HepG2 (cell line): ENCODE data around the gene CD79A. TPM values are rescaled to one million over a fixed set of nuclear protein-coding genes. Genes with fewer than 3 reads are reported as not detected.
A peak's percentile ranks its signal among the peaks of the same experiment; 100 is the strongest.

Experiments
- ZBTB38 ChIP-seq: sonication (generic); formaldehyde crosslinking; IDR thresholded peaks from 2 replicates; pipeline ENCODE4 v1.5.1; 2020; ENCODE audit warnings: mild to moderate bottlenecking, missing genetic modification reagents
- ZC3H4 ChIP-seq: sonication (generic); formaldehyde crosslinking; IDR thresholded peaks from 2 replicates; pipeline ENCODE4 v1.4.0; 2020; ENCODE audit warnings: missing genetic modification reagents, borderline replicate concordance
- ZNF121 ChIP-seq: sonication (generic); formaldehyde crosslinking; IDR thresholded peaks from 2 replicates; pipeline ENCODE4 v1.5.0; 2020; ENCODE audit warnings: mild to moderate bottlenecking, missing genetic modification reagents
- polyA plus RNA-seq, 8 experiments: library from polyadenylated mRNA; depleted of rRNA in 3 of 8; stranded (reverse) in 7 of 8; unstranded in 1 of 8; fragments of >200 nt; fragmentation: Illumina TruSeq in 4 of 8; extraction: Trizol in 4 of 8; gene quantifications; 2 replicates each; pipeline versions ENCODE4 v1.2.1 to v1.2.3, GENCODE V29; 2011 to 2016; ENCODE audit warnings: low read depth in 4 of 8, missing spikeins in 1 of 8, mixed read lengths in 1 of 8; ENCODE audit not compliant: insufficient read depth in 1 of 8
- total RNA-seq, 5 experiments: library from RNA; depleted of rRNA; stranded (reverse); fragments of >200 nt; fragmentation: Illumina TruSeq; extraction: Trizol; gene quantifications; 2 replicates each; pipeline ENCODE4 v1.2.3, GENCODE V29; 2016; ENCODE audit warnings: low read depth in 1 of 5
- TF ChIP-seq, protein P1 (sequence below): sonication (generic); formaldehyde crosslinking; IDR thresholded peaks from 2 replicates; pipeline ENCODE4 v1.5.0; 2020; ENCODE audit warnings: mild to moderate bottlenecking, missing genetic modification reagents, borderline replicate concordance
- TF ChIP-seq, protein P2 (sequence below): sonication (generic); formaldehyde crosslinking; IDR thresholded peaks from 2 replicates; pipeline ENCODE4 v1.4.0; 2020; ENCODE audit warnings: low read depth, missing genetic modification reagents
- TF ChIP-seq, protein P3 (sequence below): sonication (generic); formaldehyde crosslinking; IDR thresholded peaks from 2 replicates; pipeline ENCODE4 v1.5.1; 2020; ENCODE audit warnings: missing genetic modification reagents, mild to moderate bottlenecking, borderline replicate concordance
- TF ChIP-seq, protein P4 (sequence below): sonication (generic); formaldehyde crosslinking; IDR thresholded peaks from 2 replicates; pipeline ENCODE4 v1.4.0; 2020; ENCODE audit warnings: missing genetic modification reagents, borderline replicate concordance

The CD79A gene
- total and polyA plus RNA-seq, 2 of the 13 experiments (the other 11 are each of a cell fraction or from before 2014, with no cell fraction given) = 0.24 to 0.33 TPM

DNA sequence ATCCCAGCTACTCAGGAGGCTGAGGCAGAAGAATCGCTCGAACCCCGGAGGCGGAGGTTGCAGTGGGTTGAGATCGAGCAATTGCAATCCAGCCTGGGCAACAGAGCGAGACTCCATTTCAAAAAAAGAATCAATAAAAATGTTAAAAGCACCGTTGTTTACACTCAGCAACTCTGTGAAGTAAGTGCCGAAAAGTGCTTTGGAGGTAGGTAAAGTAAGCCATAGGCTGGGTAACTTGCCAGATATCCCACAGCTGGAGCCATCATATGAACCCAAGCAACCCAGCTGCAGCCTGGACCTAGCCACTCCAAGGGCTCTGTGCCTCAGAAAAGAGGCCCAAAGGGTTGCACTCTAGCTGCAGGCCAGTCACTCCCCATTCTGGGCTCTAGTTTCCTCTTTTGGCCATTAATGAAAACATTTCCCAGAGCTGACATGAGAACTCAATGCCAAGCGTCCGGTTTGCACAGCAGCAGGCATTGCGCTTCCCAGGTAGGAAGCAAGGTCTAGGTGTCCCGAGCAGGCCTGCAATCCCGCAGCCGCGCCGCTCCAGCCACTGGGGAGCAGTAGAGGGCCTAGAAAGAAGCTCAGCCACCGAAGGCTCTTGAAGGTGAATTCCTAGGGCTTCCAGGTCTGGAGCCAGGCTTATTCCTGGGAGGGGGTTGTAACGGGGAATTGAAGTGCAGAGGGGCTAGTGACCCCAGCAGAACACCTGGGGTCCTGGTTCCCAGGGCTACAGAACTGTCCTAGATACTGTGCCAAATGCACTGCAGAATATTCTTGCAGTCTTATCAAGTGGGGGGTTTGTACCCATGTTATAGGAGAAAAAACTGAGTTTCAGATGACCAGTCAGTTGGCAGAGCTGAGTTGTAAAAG lies 4.1 kb upstream of the CD79A start (continued):
- TF ChIP-seq, protein P1, sequence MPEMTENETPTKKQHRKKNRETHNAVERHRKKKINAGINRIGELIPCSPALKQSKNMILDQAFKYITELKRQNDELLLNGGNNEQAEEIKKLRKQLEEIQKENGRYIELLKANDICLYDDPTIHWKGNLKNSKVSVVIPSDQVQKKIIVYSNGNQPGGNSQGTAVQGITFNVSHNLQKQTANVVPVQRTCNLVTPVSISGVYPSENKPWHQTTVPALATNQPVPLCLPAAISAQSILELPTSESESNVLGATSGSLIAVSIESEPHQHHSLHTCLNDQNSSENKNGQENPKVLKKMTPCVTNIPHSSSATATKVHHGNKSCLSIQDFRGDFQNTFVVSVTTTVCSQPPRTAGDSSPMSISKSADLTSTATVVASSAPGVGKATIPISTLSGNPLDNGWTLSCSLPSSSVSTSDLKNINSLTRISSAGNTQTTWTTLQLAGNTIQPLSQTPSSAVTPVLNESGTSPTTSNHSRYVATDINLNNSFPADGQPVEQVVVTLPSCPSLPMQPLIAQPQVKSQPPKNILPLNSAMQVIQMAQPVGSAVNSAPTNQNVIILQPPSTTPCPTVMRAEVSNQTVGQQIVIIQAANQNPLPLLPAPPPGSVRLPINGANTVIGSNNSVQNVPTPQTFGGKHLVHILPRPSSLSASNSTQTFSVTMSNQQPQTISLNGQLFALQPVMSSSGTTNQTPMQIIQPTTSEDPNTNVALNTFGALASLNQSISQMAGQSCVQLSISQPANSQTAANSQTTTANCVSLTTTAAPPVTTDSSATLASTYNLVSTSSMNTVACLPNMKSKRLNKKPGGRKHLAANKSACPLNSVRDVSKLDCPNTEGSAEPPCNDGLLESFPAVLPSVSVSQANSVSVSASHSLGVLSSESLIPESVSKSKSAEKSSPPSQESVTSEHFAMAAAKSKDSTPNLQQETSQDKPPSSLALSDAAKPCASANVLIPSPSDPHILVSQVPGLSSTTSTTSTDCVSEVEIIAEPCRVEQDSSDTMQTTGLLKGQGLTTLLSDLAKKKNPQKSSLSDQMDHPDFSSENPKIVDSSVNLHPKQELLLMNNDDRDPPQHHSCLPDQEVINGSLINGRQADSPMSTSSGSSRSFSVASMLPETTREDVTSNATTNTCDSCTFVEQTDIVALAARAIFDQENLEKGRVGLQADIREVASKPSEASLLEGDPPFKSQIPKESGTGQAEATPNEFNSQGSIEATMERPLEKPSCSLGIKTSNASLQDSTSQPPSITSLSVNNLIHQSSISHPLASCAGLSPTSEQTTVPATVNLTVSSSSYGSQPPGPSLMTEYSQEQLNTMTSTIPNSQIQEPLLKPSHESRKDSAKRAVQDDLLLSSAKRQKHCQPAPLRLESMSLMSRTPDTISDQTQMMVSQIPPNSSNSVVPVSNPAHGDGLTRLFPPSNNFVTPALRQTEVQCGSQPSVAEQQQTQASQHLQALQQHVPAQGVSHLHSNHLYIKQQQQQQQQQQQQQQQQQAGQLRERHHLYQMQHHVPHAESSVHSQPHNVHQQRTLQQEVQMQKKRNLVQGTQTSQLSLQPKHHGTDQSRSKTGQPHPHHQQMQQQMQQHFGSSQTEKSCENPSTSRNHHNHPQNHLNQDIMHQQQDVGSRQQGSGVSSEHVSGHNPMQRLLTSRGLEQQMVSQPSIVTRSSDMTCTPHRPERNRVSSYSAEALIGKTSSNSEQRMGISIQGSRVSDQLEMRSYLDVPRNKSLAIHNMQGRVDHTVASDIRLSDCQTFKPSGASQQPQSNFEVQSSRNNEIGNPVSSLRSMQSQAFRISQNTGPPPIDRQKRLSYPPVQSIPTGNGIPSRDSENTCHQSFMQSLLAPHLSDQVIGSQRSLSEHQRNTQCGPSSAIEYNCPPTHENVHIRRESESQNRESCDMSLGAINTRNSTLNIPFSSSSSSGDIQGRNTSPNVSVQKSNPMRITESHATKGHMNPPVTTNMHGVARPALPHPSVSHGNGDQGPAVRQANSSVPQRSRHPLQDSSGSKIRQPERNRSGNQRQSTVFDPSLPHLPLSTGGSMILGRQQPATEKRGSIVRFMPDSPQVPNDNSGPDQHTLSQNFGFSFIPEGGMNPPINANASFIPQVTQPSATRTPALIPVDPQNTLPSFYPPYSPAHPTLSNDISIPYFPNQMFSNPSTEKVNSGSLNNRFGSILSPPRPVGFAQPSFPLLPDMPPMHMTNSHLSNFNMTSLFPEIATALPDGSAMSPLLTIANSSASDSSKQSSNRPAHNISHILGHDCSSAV = no peak
- 0 out of 2 replicates have a peak, but pooled peaks have one; percentile 14 for TF ChIP-seq ZNF121 (CRISPR knock-in tag)
- TF ChIP-seq, protein P2, sequence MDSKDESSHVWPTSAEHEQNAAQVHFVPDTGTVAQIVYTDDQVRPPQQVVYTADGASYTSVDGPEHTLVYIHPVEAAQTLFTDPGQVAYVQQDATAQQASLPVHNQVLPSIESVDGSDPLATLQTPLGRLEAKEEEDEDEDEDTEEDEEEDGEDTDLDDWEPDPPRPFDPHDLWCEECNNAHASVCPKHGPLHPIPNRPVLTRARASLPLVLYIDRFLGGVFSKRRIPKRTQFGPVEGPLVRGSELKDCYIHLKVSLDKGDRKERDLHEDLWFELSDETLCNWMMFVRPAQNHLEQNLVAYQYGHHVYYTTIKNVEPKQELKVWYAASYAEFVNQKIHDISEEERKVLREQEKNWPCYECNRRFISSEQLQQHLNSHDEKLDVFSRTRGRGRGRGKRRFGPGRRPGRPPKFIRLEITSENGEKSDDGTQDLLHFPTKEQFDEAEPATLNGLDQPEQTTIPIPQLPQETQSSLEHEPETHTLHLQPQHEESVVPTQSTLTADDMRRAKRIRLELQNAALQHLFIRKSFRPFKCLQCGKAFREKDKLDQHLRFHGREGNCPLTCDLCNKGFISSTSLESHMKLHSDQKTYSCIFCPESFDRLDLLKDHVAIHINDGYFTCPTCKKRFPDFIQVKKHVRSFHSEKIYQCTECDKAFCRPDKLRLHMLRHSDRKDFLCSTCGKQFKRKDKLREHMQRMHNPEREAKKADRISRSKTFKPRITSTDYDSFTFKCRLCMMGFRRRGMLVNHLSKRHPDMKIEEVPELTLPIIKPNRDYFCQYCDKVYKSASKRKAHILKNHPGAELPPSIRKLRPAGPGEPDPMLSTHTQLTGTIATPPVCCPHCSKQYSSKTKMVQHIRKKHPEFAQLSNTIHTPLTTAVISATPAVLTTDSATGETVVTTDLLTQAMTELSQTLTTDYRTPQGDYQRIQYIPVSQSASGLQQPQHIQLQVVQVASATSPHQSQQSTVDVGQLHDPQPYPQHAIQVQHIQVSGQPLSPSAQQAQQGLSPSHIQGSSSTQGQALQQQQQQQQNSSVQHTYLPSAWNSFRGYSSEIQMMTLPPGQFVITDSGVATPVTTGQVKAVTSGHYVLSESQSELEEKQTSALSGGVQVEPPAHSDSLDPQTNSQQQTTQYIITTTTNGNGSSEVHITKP (CRISPR knock-in tag) = no peak
- TF ChIP-seq ZC3H4 (CRISPR knock-in tag) = peak; percentile 29; the same call in 1 of the 2 replicates
- TF ChIP-seq, protein P3, sequence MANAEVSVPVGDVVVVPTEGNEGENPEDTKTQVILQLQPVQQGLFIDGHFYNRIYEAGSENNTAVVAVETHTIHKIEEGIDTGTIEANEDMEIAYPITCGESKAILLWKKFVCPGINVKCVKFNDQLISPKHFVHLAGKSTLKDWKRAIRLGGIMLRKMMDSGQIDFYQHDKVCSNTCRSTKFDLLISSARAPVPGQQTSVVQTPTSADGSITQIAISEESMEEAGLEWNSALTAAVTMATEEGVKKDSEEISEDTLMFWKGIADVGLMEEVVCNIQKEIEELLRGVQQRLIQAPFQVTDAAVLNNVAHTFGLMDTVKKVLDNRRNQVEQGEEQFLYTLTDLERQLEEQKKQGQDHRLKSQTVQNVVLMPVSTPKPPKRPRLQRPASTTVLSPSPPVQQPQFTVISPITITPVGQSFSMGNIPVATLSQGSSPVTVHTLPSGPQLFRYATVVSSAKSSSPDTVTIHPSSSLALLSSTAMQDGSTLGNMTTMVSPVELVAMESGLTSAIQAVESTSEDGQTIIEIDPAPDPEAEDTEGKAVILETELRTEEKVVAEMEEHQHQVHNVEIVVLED (CRISPR knock-in tag) = no peak; the same call in 1 of the 2 replicates
- TF ChIP-seq, protein P4, sequence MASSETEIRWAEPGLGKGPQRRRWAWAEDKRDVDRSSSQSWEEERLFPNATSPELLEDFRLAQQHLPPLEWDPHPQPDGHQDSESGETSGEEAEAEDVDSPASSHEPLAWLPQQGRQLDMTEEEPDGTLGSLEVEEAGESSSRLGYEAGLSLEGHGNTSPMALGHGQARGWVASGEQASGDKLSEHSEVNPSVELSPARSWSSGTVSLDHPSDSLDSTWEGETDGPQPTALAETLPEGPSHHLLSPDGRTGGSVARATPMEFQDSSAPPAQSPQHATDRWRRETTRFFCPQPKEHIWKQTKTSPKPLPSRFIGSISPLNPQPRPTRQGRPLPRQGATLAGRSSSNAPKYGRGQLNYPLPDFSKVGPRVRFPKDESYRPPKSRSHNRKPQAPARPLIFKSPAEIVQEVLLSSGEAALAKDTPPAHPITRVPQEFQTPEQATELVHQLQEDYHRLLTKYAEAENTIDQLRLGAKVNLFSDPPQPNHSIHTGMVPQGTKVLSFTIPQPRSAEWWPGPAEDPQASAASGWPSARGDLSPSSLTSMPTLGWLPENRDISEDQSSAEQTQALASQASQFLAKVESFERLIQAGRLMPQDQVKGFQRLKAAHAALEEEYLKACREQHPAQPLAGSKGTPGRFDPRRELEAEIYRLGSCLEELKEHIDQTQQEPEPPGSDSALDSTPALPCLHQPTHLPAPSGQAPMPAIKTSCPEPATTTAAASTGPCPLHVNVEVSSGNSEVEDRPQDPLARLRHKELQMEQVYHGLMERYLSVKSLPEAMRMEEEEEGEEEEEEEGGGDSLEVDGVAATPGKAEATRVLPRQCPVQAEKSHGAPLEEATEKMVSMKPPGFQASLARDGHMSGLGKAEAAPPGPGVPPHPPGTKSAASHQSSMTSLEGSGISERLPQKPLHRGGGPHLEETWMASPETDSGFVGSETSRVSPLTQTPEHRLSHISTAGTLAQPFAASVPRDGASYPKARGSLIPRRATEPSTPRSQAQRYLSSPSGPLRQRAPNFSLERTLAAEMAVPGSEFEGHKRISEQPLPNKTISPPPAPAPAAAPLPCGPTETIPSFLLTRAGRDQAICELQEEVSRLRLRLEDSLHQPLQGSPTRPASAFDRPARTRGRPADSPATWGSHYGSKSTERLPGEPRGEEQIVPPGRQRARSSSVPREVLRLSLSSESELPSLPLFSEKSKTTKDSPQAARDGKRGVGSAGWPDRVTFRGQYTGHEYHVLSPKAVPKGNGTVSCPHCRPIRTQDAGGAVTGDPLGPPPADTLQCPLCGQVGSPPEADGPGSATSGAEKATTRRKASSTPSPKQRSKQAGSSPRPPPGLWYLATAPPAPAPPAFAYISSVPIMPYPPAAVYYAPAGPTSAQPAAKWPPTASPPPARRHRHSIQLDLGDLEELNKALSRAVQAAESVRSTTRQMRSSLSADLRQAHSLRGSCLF (CRISPR knock-in tag) = no peak
- 0 out of 2 replicates have a peak, but pooled peaks have one; percentile 20 for TF ChIP-seq ZBTB38 (CRISPR knock-in tag)
